Dedifferentiated amniotic fluid mesenchymal stem cell (primary cell): Measurements from ENCODE around the gene HEXB.
A peak's percentile ranks its signal among the peaks of the same experiment; 100 is the strongest.

ENCODE experiments used
- DNase-seq: peaks from one replicate; pipeline ENCODE4 v3.0.0-alpha.2; 2016; ENCODE audit errors: extremely low spot score

The HEXB gene

GRCh38 chr5:74684900-74685851, at the start of gene HEXB:
Gene HEXB (plus strand): TSS chr5:74685233. CDS start chr5:74685261, 28 bp downstream.
- DNase-seq: peak; percentile 71

- no peak for DNase-seq
Measured at GRCh38 chr5:74636149-74636548, 48.9 kb upstream of the HEXB start.

GRCh38 chr5:74636552-74636951, 48.5 kb upstream of the HEXB start:
- DNase-seq: no peak

- no peak for DNase-seq
Measured at GRCh38 chr5:74638544-74638969, 46.5 kb upstream of the HEXB start.

- DNase-seq: no peak
Measured at GRCh38 chr5:74638970-74639806, 45.8 kb upstream of the HEXB start.

- DNase-seq: peak; percentile 58
Measured at GRCh38 chr5:74639807-74640449, 45.1 kb upstream of the HEXB start.

GRCh38 chr5:74640450-74640953, 44.5 kb upstream of the HEXB start, which contains the start of gene ENC1:
Gene ENC1 (minus strand): TSS chr5:74640728. CDS start chr5:74636485, 4,243 bp downstream.
- DNase-seq: peak; percentile 70

- peak; percentile 52 for DNase-seq
Measured at GRCh38 chr5:74640954-74641734, 43.9 kb upstream of the HEXB start.

- peak; percentile 81 for DNase-seq
Measured at GRCh38 chr5:74641735-74642542, 43.1 kb upstream of the HEXB start.

GRCh38 chr5:74642543-74642863, 42.5 kb upstream of the HEXB start:
- no peak for DNase-seq

GRCh38 chr5:74643111-74643562, 41.9 kb upstream of the HEXB start:
- DNase-seq: peak; percentile 78

GRCh38 chr5:74647096-74647495, 37.9 kb upstream of the HEXB start:
- no peak for DNase-seq

- peak; percentile 61 for DNase-seq
Measured at GRCh38 chr5:74648835-74649293, 36.2 kb upstream of the HEXB start.

- no peak for DNase-seq
Measured at GRCh38 chr5:74649421-74649973, 35.5 kb upstream of the HEXB start.

- no peak for DNase-seq
Measured at GRCh38 chr5:74651710-74652109, 33.3 kb upstream of the HEXB start.

GRCh38 chr5:74652576-74652975, 32.5 kb upstream of the HEXB start:
- DNase-seq: no peak

- DNase-seq: no peak
Measured at GRCh38 chr5:74653991-74654390, 31.0 kb upstream of the HEXB start.

GRCh38 chr5:74655206-74655605, 29.8 kb upstream of the HEXB start:
- DNase-seq: no peak

GRCh38 chr5:74655716-74656115, 29.3 kb upstream of the HEXB start:
- no peak for DNase-seq

- no peak for DNase-seq
Measured at GRCh38 chr5:74657165-74657564, 27.9 kb upstream of the HEXB start.
